ENCODE data around the gene REEP5. TPM values are rescaled to one million over a fixed set of nuclear protein-coding genes. Genes with fewer than 3 reads are reported as not detected.

Gene REEP5
- total and polyA plus RNA-seq, 4 donors, result 41.5 to 182 (median 44.0) TPM

GRCh38 chr5:112867411-112867810 is 54.6 kb downstream of the REEP5 start:
- H3K4me3 ChIP-seq (ENCODE audit: low read depth in 1 of 3, low read length in 3 of 3), result no peak overlapping the region
- DNase-seq (ENCODE audit: low spot score), result no peak
- no peaks in the 10 kb centered on the region for H3K27me3 ChIP-seq (ENCODE audit: control insufficient read depth in 4 of 4, insufficient read depth in 4 of 4, low read length in 3 of 4)
- H3K4me1 ChIP-seq (ENCODE audit: control insufficient read depth in 4 of 4, insufficient read depth in 4 of 4, low read length in 3 of 4), result peaks cover 4 to 13% (median 10%) of the 10 kb centered on the region in 4 donors
- H3K27ac ChIP-seq (ENCODE audit: low read depth in 1 of 2, low read length in 2 of 2), result no peak overlapping the region
- H3K36me3 ChIP-seq (ENCODE audit: control insufficient read depth in 4 of 4, insufficient read depth in 3 of 4, low read depth in 1 of 4, low read length in 3 of 4), result peaks cover 2 to 42% (median 35%) of the 10 kb centered on the region in 4 donors
- H3K9ac ChIP-seq (ENCODE audit: low read depth in 1 of 2, low read length in 2 of 2), result no peak overlapping the region
- TF ChIP-seq ATF3 (IDR thresholded peaks at IDR 0.05) (no peak), FOXA1 (IDR thresholded peaks at IDR 0.05) (no peak), ZBTB33 (IDR thresholded peaks at IDR 0.05) (no peak), FOXA2 (IDR thresholded peaks at IDR 0.05) (no peak), EGR1 (IDR thresholded peaks at IDR 0.05; ENCODE audit: low read depth in 2 of 2) (no peak), JUND (IDR thresholded peaks at IDR 0.05) (no peak), MAX (IDR thresholded peaks at IDR 0.05) (no peak), TAF1 (conservative IDR thresholded peaks at IDR 0.05) (no peak), RAD21 (IDR thresholded peaks at IDR 0.05) (no peak), SP1 (IDR thresholded peaks at IDR 0.05) (no peak), HNF4A (conservative IDR thresholded peaks at IDR 0.05) (no peak), RXRA (IDR thresholded peaks at IDR 0.05) (no peak), NR2F2 (IDR thresholded peaks at IDR 0.05) (no peak), CTCF (IDR thresholded peaks at IDR 0.05; ENCODE audit: low read depth, low read length, missing input control) (no peak), HNF4G (IDR thresholded peaks at IDR 0.05) (no peak), YY1 (IDR thresholded peaks at IDR 0.05) (no peak), GABPA (IDR thresholded peaks at IDR 0.05 in 1 of 2, conservative IDR thresholded peaks at IDR 0.05 in 1 of 2) (no peak), REST (IDR thresholded peaks at IDR 0.05) (no peak)
- no peaks in the 10 kb centered on the region for H3K9me3 ChIP-seq (ENCODE audit: control insufficient read depth in 4 of 4, low read length in 3 of 4)
- WGBS, result 97% methylated on average over 5 of the region's 5 CpGs
